Smooth muscle cell (in vitro differentiated cells): ENCODE results near the gene SPACA7. TPM values are rescaled to one million over a fixed set of nuclear protein-coding genes. Genes with fewer than 3 reads are reported as not detected.

ENCODE experiments used
- DNase-seq: peaks from one replicate; lab custom pipeline; 2025; ENCODE audit not compliant: unreplicated experiment; lab: John Stamatoyannopoulos, UW
- H2AFZ ChIP-seq: fragments of 200-600 bp; sonication (generic); 2 replicates; pipeline ENCODE4 v1.6.0; 2016; ENCODE audit warnings: antibody characterized with exemption, low read depth, mild to moderate bottlenecking
- H3F3A ChIP-seq: fragments of 200-600 bp; sonication (generic); 2 replicates; pipeline ENCODE4 v1.6.0; 2017; ENCODE audit warnings: antibody characterized with exemption, low read depth
- H3K27ac ChIP-seq: fragments of 200-600 bp; sonication (generic); 2 replicates; pipeline ENCODE4 v1.5.1; 2016; ENCODE audit warnings: low read depth, mild to moderate bottlenecking
- H3K27me3 ChIP-seq: fragments of 200-600 bp; sonication (generic); 2 replicates; pipeline ENCODE4 v1.6.1; 2016; ENCODE audit warnings: low read depth, mild to moderate bottlenecking
- H3K36me3 ChIP-seq: fragments of 200-600 bp; sonication (generic); 2 replicates; pipeline ENCODE4 v1.5.1; 2016; ENCODE audit warnings: low read depth
- H3K4me1 ChIP-seq: fragments of 200-600 bp; sonication (generic); 2 replicates; pipeline ENCODE4 v1.5.1; 2016; ENCODE audit warnings: low read depth
- H3K4me2 ChIP-seq: fragments of 200-600 bp; sonication (generic); 2 replicates; pipeline ENCODE4 v1.6.0; 2016; ENCODE audit warnings: mild to moderate bottlenecking
- H3K4me3 ChIP-seq: fragments of 200-600 bp; sonication (generic); 2 replicates; pipeline ENCODE4 v1.5.1; 2016; ENCODE audit warnings: mild to moderate bottlenecking
- H3K79me2 ChIP-seq: fragments of 200-600 bp; sonication (generic); 2 replicates; pipeline ENCODE4 v1.6.0; 2016; ENCODE audit warnings: low read depth, mild to moderate bottlenecking
- H3K9ac ChIP-seq: fragments of 200-600 bp; sonication (generic); 2 replicates; pipeline ENCODE4 v1.6.0; 2016; ENCODE audit warnings: low read depth
- H3K9me3 ChIP-seq: fragments of 200-600 bp; sonication (generic); replicated peaks from 2 replicates; pipeline ENCODE4 v1.5.1; 2016; ENCODE audit warnings: low read depth
- H4K20me1 ChIP-seq: fragments of 200-600 bp; sonication (generic); 2 replicates; pipeline ENCODE4 v1.6.0; 2016; ENCODE audit warnings: low read depth
- CTCF ChIP-seq: fragments of 200-600 bp; sonication (generic); IDR thresholded peaks from 2 replicates; pipeline ENCODE4 v1.5.1; 2017; ENCODE audit warnings: borderline replicate concordance, mild to moderate bottlenecking, antibody characterized with exemption; ENCODE audit not compliant: insufficient read depth, poor library complexity, severe bottlenecking
- WGBS: methylation state at CpG from one replicate; pipeline ENCODE4 v1.1.7; 2016; ENCODE audit warnings: low lambda C conversion rate; 5-methylcytosine and 5-hydroxymethylcytosine counted together
- polyA plus RNA-seq: library from polyadenylated mRNA; unstranded; fragments of >200 nt; fragmentation: Nextera tagmentation; extraction: Ambion mirVana; gene quantifications from 2 replicates; pipeline ENCODE4 v1.2.1, GENCODE V29; 2016
- total RNA-seq: library from RNA; depleted of rRNA; stranded (reverse); fragments of >200 nt; gene quantifications from 2 replicates; pipeline ENCODE4 v1.2.3, GENCODE V29; 2014

Gene SPACA7
- total and polyA plus RNA-seq, 2 experiments from 2014 or later: not detected

GRCh38 chr13:112441779-112442310 is 65.7 kb downstream of the SPACA7 start:
- Histone ChIP-seq H3K9ac (no peak overlapping the region), H3K27me3 (peaks cover 22% of the 10 kb centered on the region), H3K4me2 (no peak overlapping the region), H3K36me3 (no peaks in the 10 kb centered on the region), H3K79me2 (no peaks in the 10 kb centered on the region), H2AFZ (no peak overlapping the region), H3K27ac (no peak overlapping the region), H4K20me1 (no peaks in the 10 kb centered on the region), H3K4me3 (no peak overlapping the region), H3F3A (no peaks in the 10 kb centered on the region), H3K9me3 (no peaks in the 10 kb centered on the region), H3K4me1 (no peaks in the 10 kb centered on the region)
- WGBS: 83% methylated on average over 19 of the region's 19 CpGs
- DNase-seq: no peak
- no peak for TF ChIP-seq CTCF

- WGBS: 80% methylated on average over 21 of the region's 21 CpGs
- Histone ChIP-seq H3K27me3 (peaks cover 22% of the 10 kb centered on the region), H3K36me3 (no peaks in the 10 kb centered on the region), H3K79me2 (no peaks in the 10 kb centered on the region), H3F3A (no peaks in the 10 kb centered on the region), H3K9me3 (no peaks in the 10 kb centered on the region), H3K9ac (no peak overlapping the region), H3K4me3 (no peak overlapping the region), H3K27ac (no peak overlapping the region), H3K4me1 (no peaks in the 10 kb centered on the region), H2AFZ (no peak overlapping the region), H3K4me2 (no peak overlapping the region), H4K20me1 (no peaks in the 10 kb centered on the region)
- TF ChIP-seq CTCF: no peak
- DNase-seq: no peak
Measured at GRCh38 chr13:112442483-112443090, 66.4 kb downstream of the SPACA7 start.

GRCh38 chr13:112443191-112443994 is 67.2 kb downstream of the SPACA7 start:
- H4K20me1 ChIP-seq: no peaks in the 10 kb centered on the region
- peaks cover 22% of the 10 kb centered on the region for H3K27me3 ChIP-seq
- H3K79me2 ChIP-seq: no peaks in the 10 kb centered on the region
- H3K27ac ChIP-seq: no peak overlapping the region
- H3K4me2 ChIP-seq: no peak overlapping the region
- 51% methylated on average over 31 of the region's 31 CpGs for WGBS
- peak; percentile 6 for TF ChIP-seq CTCF
- no peaks in the 10 kb centered on the region for H3K4me1 ChIP-seq
- no peak overlapping the region for H2AFZ ChIP-seq
- no peaks in the 10 kb centered on the region for H3K36me3 ChIP-seq
- no peak for DNase-seq
- H3K4me3 ChIP-seq: no peak overlapping the region
- no peak overlapping the region for H3K9ac ChIP-seq
- no peaks in the 10 kb centered on the region for H3F3A ChIP-seq
- H3K9me3 ChIP-seq: no peaks in the 10 kb centered on the region
